H1 (cell line): ENCODE results near the gene EMX2. TPM values are rescaled to one million over a fixed set of nuclear protein-coding genes. Genes with fewer than 3 reads are reported as not detected.

Experiments used
- CTCF ChIA-PET: fragments of 300-600 bp; sonication (Branson Sonifier 250); formaldehyde crosslinking; loops from one replicate; lab custom pipeline; 2021; ENCODE audit not compliant: partially characterized antibody; lab: Charles Lee
- POLR2A ChIA-PET: fragments of 300-600 bp; sonication (Branson Sonifier 250); formaldehyde crosslinking; loops from one replicate; lab custom pipeline; 2021; ENCODE audit warnings: inconsistent platforms; ENCODE audit not compliant: partially characterized antibody; lab: Charles Lee
- DNase-seq, 2 experiments: peaks; one replicate each; pipeline versions ENCODE4 v3.0.0 to v3.0.0-alpha.2; 2010 to 2022; ENCODE audit warnings: low spot score in 2 of 2, low read depth in 1 of 2, mixed read lengths in 1 of 2
- FAIRE-seq: peaks from 2 replicates; lab custom pipeline; 2011; peaks lifted over from hg19 to GRCh38; lab: Jason Lieb, UNC
- H2AFZ ChIP-seq: 2 replicates; pipeline ENCODE4 v1.8.1; 2012; ENCODE audit warnings: low read length, inconsistent platforms
- H2AK5ac ChIP-seq: 2 replicates; pipeline ENCODE4 v1.6.1; 2013; ENCODE audit warnings: low read depth, low read length
- H2BK120ac ChIP-seq: replicated peaks from 2 replicates; pipeline ENCODE3; 2013; ENCODE audit warnings: low read depth, low read length, inconsistent platforms
- H2BK12ac ChIP-seq: 2 replicates; pipeline ENCODE4 v1.6.1; 2013; ENCODE audit warnings: low read depth, low read length
- H2BK15ac ChIP-seq: 2 replicates; pipeline ENCODE4 v1.6.1; 2013; ENCODE audit warnings: low read length
- H2BK20ac ChIP-seq: 2 replicates; pipeline ENCODE4 v1.6.1; 2013; ENCODE audit warnings: low read length
- H2BK5ac ChIP-seq: 2 replicates; pipeline ENCODE4 v1.6.1; 2013; ENCODE audit warnings: low read depth, low read length
- H3K14ac ChIP-seq: 2 replicates; pipeline ENCODE4 v1.6.1; 2013; ENCODE audit warnings: inconsistent platforms; ENCODE audit not compliant: insufficient read length
- H3K18ac ChIP-seq: 2 replicates; pipeline ENCODE4 v1.6.1; 2013; ENCODE audit warnings: low read length; ENCODE audit errors: extremely low read depth
- H3K23ac ChIP-seq: 2 replicates; pipeline ENCODE4 v1.6.1; 2013; ENCODE audit warnings: inconsistent platforms; ENCODE audit not compliant: insufficient read length
- H3K23me2 ChIP-seq: 2 replicates; pipeline ENCODE4 v1.6.1; 2013; ENCODE audit warnings: low read depth, low read length
- H3K27ac ChIP-seq: 2 replicates; pipeline ENCODE4 v1.6.1; 2011; ENCODE audit warnings: low read depth, low read length, inconsistent platforms
- H3K27me3 ChIP-seq, 4 experiments: replicated peaks in 1 of 4; 1 replicate in 1 of 4; 2 replicates in 3 of 4; pipeline versions ENCODE4 v1.6.1 to v1.8.1; 2011 to 2013; ENCODE audit warnings: low read length in 3 of 4, mild to moderate bottlenecking in 3 of 4, inconsistent platforms in 2 of 4, mixed read lengths in 2 of 4, moderate library complexity in 1 of 4; ENCODE audit not compliant: control insufficient read depth in 3 of 4, insufficient read depth in 3 of 4; ENCODE audit errors: extremely low read depth in 1 of 4
- H3K36me3 ChIP-seq, 4 experiments: 2 replicates each; pipeline versions ENCODE4 v1.6.1 to v1.8.1; 2011 to 2013; ENCODE audit warnings: mild to moderate bottlenecking in 4 of 4, low read length in 3 of 4, moderate library complexity in 2 of 4, control low read depth in 1 of 4, inconsistent platforms in 1 of 4; ENCODE audit not compliant: insufficient read depth in 4 of 4, control insufficient read depth in 2 of 4
- H3K4ac ChIP-seq: replicated peaks from 2 replicates; pipeline ENCODE3; 2013; ENCODE audit warnings: low read length, low read depth, mixed read lengths, inconsistent platforms; ENCODE audit not compliant: insufficient read length
- H3K4me1 ChIP-seq, 4 experiments: replicated peaks in 1 of 4; 1 replicate in 1 of 4; 2 replicates in 3 of 4; pipeline versions ENCODE4 v1.6.1 to v1.8.1; 2011 to 2013; ENCODE audit warnings: low read length in 3 of 4, inconsistent platforms in 2 of 4, mixed read lengths in 1 of 4; ENCODE audit not compliant: insufficient read depth in 4 of 4, control insufficient read depth in 3 of 4
- H3K4me2 ChIP-seq, 2 experiments: 2 replicates each; pipeline versions ENCODE4 v1.6.1 to v1.8.1; 2011 to 2013; ENCODE audit warnings: low read depth in 2 of 2, low read length in 2 of 2, control low read depth in 1 of 2, inconsistent platforms in 1 of 2, mild to moderate bottlenecking in 1 of 2; ENCODE audit not compliant: insufficient read depth in 1 of 2
- H3K4me3 ChIP-seq, 4 experiments: fragments of 200-600, 300-600 bp in 1 of 4; sonication (generic), shearing (Covaris generic), sonication (Bioruptor Twin) in 1 of 4; 2 replicates each; pipeline versions ENCODE4 v1.5.1 to v1.8.1; 2011 to 2016; ENCODE audit warnings: low read length in 4 of 4, low read depth in 3 of 4, control low read depth in 2 of 4, inconsistent platforms in 2 of 4, mild to moderate bottlenecking in 2 of 4, mixed read lengths in 1 of 4, moderate library complexity in 1 of 4; ENCODE audit not compliant: insufficient read depth in 2 of 4; ENCODE audit errors: extremely low read depth in 1 of 4
- H3K56ac ChIP-seq: replicated peaks from 2 replicates; pipeline ENCODE3; 2013; ENCODE audit warnings: low read depth, mild to moderate bottlenecking, mixed read lengths, low read length, inconsistent platforms; ENCODE audit not compliant: insufficient read length
- H3K79me1 ChIP-seq: 2 replicates; pipeline ENCODE4 v1.6.1; 2013; ENCODE audit warnings: low read depth, low read length, control low read depth
- H3K79me2 ChIP-seq, 2 experiments: 2 replicates each; pipeline versions ENCODE4 v1.6.1 to v1.8.1; 2012 to 2013; ENCODE audit warnings: low read length in 2 of 2, mild to moderate bottlenecking in 2 of 2, inconsistent platforms in 1 of 2; ENCODE audit not compliant: insufficient read depth in 2 of 2, control insufficient read depth in 1 of 2
- H3K9ac ChIP-seq, 4 experiments: replicated peaks in 1 of 4; 1 replicate in 1 of 4; 2 replicates in 3 of 4; pipeline versions ENCODE4 v1.6.1 to v1.8.1; 2011 to 2013; ENCODE audit warnings: low read depth in 3 of 4, low read length in 3 of 4, control low read depth in 2 of 4, mild to moderate bottlenecking in 2 of 4, moderate library complexity in 2 of 4, inconsistent platforms in 1 of 4; ENCODE audit errors: extremely low read depth in 1 of 4
- H3K9me3 ChIP-seq, 2 experiments: 2 replicates each; pipeline versions ENCODE4 v1.6.1 to v1.8.1; 2012 to 2013; ENCODE audit warnings: mild to moderate bottlenecking in 2 of 2, moderate library complexity in 2 of 2, control low read depth in 1 of 2, inconsistent platforms in 1 of 2, low read depth in 1 of 2, low read length in 1 of 2, mixed read lengths in 1 of 2; ENCODE audit not compliant: insufficient read depth in 2 of 2
- H4K20me1 ChIP-seq, 2 experiments: replicated peaks in 1 of 2; 2 replicates each; pipeline versions ENCODE3 to v1.8.1; 2011 to 2013; ENCODE audit warnings: inconsistent platforms in 2 of 2, low read length in 2 of 2, mild to moderate bottlenecking in 1 of 2; ENCODE audit not compliant: insufficient read depth in 2 of 2, control insufficient read depth in 1 of 2
- H4K5ac ChIP-seq: 2 replicates; pipeline ENCODE4 v1.6.1; 2013; ENCODE audit warnings: low read length, low read depth, mixed read lengths, inconsistent platforms; ENCODE audit not compliant: insufficient read length
- H4K8ac ChIP-seq: 2 replicates; pipeline ENCODE4 v1.8.0; 2013; ENCODE audit warnings: mild to moderate bottlenecking, moderate library complexity, low read length, inconsistent platforms; ENCODE audit not compliant: insufficient read depth; ENCODE audit errors: extremely low read depth
- H4K91ac ChIP-seq: replicated peaks from 2 replicates; pipeline ENCODE3; 2013; ENCODE audit warnings: low read length, mixed read lengths, inconsistent platforms; ENCODE audit not compliant: insufficient read length
- CBX8 ChIP-seq: fragments of 300-800, 300-1000 bp; sonication (generic); IDR thresholded peaks from 2 replicates; pipeline ENCODE4 v1.7.1; 2016; ENCODE audit warnings: low read depth, low read length, borderline replicate concordance
- CEBPB ChIP-seq: IDR thresholded peaks from 2 replicates; pipeline ENCODE4 v1.6.1; 2012; ENCODE audit warnings: low read depth, low read length
- CTBP2 ChIP-seq: IDR thresholded peaks from 2 replicates; pipeline ENCODE4 v1.7.0; 2011; ENCODE audit warnings: borderline replicate concordance, mild to moderate bottlenecking, moderate library complexity, mixed read lengths, low read length; ENCODE audit not compliant: insufficient read depth, insufficient read length
- EGR1 ChIP-seq: IDR thresholded peaks from 2 replicates; pipeline ENCODE4 v1.6.1; 2011; ENCODE audit warnings: low read depth, low read length, borderline replicate concordance
- MAX ChIP-seq: IDR thresholded peaks from 2 replicates; pipeline ENCODE4 v1.6.1; 2012; ENCODE audit warnings: inconsistent platforms
- NRF1 ChIP-seq: IDR thresholded peaks from 2 replicates; pipeline ENCODE4 v1.6.1; 2011; ENCODE audit warnings: mild to moderate bottlenecking, low read depth, low read length, improper control_type of control experiment
- PHF8 ChIP-seq: fragments of 200-600 bp; sonication (generic); conservative IDR thresholded peaks from 2 replicates; pipeline ENCODE4 v1.7.1; 2012; ENCODE audit warnings: low read depth, mild to moderate bottlenecking, inconsistent platforms, low read length, moderate library complexity
- POLR2A ChIP-seq, 2 experiments: IDR thresholded peaks; 1 replicate in 1 of 2; 2 replicates in 1 of 2; pipeline ENCODE4 v1.6.1; 2011; ENCODE audit warnings: low read depth in 2 of 2, low read length in 2 of 2, mild to moderate bottlenecking in 2 of 2; ENCODE audit errors: control extremely low read depth in 1 of 2
- POLR2AphosphoS5 ChIP-seq: IDR thresholded peaks from 2 replicates; pipeline ENCODE4 v1.6.1; 2011; ENCODE audit warnings: low read depth, low read length
- POU5F1 ChIP-seq: IDR thresholded peaks from 2 replicates; pipeline ENCODE4 v1.6.1; 2011; ENCODE audit warnings: low read depth, mild to moderate bottlenecking, low read length, moderate library complexity
- RBBP5 ChIP-seq: IDR thresholded peaks from 2 replicates; pipeline ENCODE4 v1.7.1; 2012; ENCODE audit warnings: low read depth, mild to moderate bottlenecking, inconsistent platforms, low read length, moderate library complexity, borderline replicate concordance
- SUZ12 ChIP-seq: fragments of 200-600 bp; sonication (generic); IDR thresholded peaks from 2 replicates; pipeline ENCODE4 v1.6.1; 2012; ENCODE audit warnings: mild to moderate bottlenecking, inconsistent platforms, low read length, moderate library complexity, mixed read lengths
- TCF12 ChIP-seq: IDR thresholded peaks from 2 replicates; pipeline ENCODE4 v1.6.1; 2011; ENCODE audit warnings: low read depth, mild to moderate bottlenecking, low read length
- WGBS, 2 experiments: shearing (Covaris generic) in 1 of 2; methylation state at CpG; one replicate each; pipeline versions ENCODE4 v1.1.6 to v1.1.7; 2013 to 2015; ENCODE audit warnings: low lambda C conversion rate in 2 of 2, mixed read lengths in 2 of 2, inconsistent platforms in 1 of 2, low coverage in 1 of 2, missing lambda C conversion rate in 1 of 2; ENCODE audit not compliant: insufficient replicate concordance in 2 of 2, insufficient coverage in 1 of 2, insufficient read length in 1 of 2; ENCODE audit errors: extremely low coverage in 1 of 2, missing lambda C conversion rate in 1 of 2; 5-methylcytosine and 5-hydroxymethylcytosine counted together
- polyA plus RNA-seq, 7 experiments: library from polyadenylated mRNA; depleted of rRNA in 3 of 7; stranded (reverse) in 5 of 7; unstranded in 2 of 7; fragments of >200 nt in 5 of 7; fragments of 200-250 nt in 2 of 7; gene quantifications; 1 replicate in 5 of 7; 2 replicates in 1 of 7; 4 replicates in 1 of 7; pipeline versions ENCODE4 v1.2.1 to v1.2.3, GENCODE V29; 2011 to 2013; ENCODE audit warnings: missing spikeins in 2 of 7, mixed read lengths in 2 of 7
- total RNA-seq: library from RNA; stranded (reverse); fragmentation: NEBNext Ultra II Directional; extraction: Animal tissue kit (Norgen Biotek cat#: 25700); gene quantifications from 2 replicates; pipeline ENCODE4 v1.2.1, GENCODE V29; 2021

Gene EMX2
- total and polyA plus RNA-seq, 2 of the 8 experiments (the other 6 are each of a cell fraction or from before 2014, with no cell fraction given): not detected

- H3K9ac ChIP-seq: no peak overlapping the region
- H2BK20ac ChIP-seq: no peak overlapping the region
- ChIA-PET CTCF (interaction anchor here (0.6 to 5.4 kb wide), 9 partner anchors 9 to 690 kb away, joined by 3 to 44 read pairs (median 4); no protein-coding TSS in a partner anchor), POLR2A (interaction anchor here (0.8 to 1.1 kb wide), 3 partner anchors 9 to 16 kb away, joined by 3 to 4 read pairs (median 3); no protein-coding TSS in a partner anchor)
- H4K91ac ChIP-seq: no peak overlapping the region
- no peak overlapping the region for H3K14ac ChIP-seq
- no peak overlapping the region for H3K27ac ChIP-seq
- H2BK15ac ChIP-seq: no peak overlapping the region
- FAIRE-seq (no peak), DNase-seq (no peak)
- H3K27me3 ChIP-seq: peaks cover 95 to 100% (median 99%) of the 10 kb centered on the region in 4 experiments
- no peak overlapping the region for H4K8ac ChIP-seq
- H2BK120ac ChIP-seq: no peak overlapping the region
- no peak overlapping the region for H4K5ac ChIP-seq
- H3K56ac ChIP-seq: no peak overlapping the region
- peaks cover 36 to 42% of the 10 kb centered on the region in 2 experiments for H4K20me1 ChIP-seq
- H3K4me3 ChIP-seq: no peak overlapping the region
- H3K36me3 ChIP-seq: no peaks in the 10 kb centered on the region
- H3K4ac ChIP-seq: no peak overlapping the region
- H3K23me2 ChIP-seq: peaks cover 5% of the 10 kb centered on the region
- no peak overlapping the region for H2AFZ ChIP-seq
- H3K79me1 ChIP-seq: no peaks in the 10 kb centered on the region
- H3K18ac ChIP-seq: no peak overlapping the region
- H3K9me3 ChIP-seq: no peaks in the 10 kb centered on the region
- no peak overlapping the region for H2BK5ac ChIP-seq
- H3K79me2 ChIP-seq: no peaks in the 10 kb centered on the region
- peaks cover 0 to 35% (median 26%) of the 10 kb centered on the region in 4 experiments; a peak in 6 of 7 replicates for H3K4me1 ChIP-seq
- H3K23ac ChIP-seq: no peak overlapping the region
- H2AK5ac ChIP-seq: no peak overlapping the region
- no peak overlapping the region for H2BK12ac ChIP-seq
- H3K4me2 ChIP-seq: no peak overlapping the region; a peak in 1 of 4 replicates
- 14% methylated on average over 17 of the region's 22 CpGs; no CpG with 5 or more reads in 1 of the 2 experiments for WGBS, 2 experiments
- no peak for TF ChIP-seq POLR2AphosphoS5
- no peak for TF ChIP-seq PHF8
- no peak for TF ChIP-seq NRF1
- no peak for TF ChIP-seq RBBP5
- TF ChIP-seq MAX: no peak
- TF ChIP-seq EGR1: no peak
- peak; percentile 80 for TF ChIP-seq SUZ12
- TF ChIP-seq CEBPB: no peak
- TF ChIP-seq POU5F1: no peak
- no peak for TF ChIP-seq POLR2A (IDR thresholded peaks at IDR 0.05; ENCODE audit: control extremely low read depth in 1 of 2, low read depth in 2 of 2, low read length in 2 of 2)
- TF ChIP-seq CBX8: no peak
- no peak for TF ChIP-seq CTBP2
- 0 out of 2 replicates have a peak, but pooled peaks have one; percentile 1 for TF ChIP-seq TCF12
Measured at GRCh38 chr10:117550599-117551329, 8.2 kb downstream of the EMX2 start.
